ENCODE data around the gene AK5.
"Not testable (repeated sequence)": the region's sequence is repeated elsewhere in the genome, so short reads cannot be mapped to it uniquely, and the experiment has no call there.

Gene AK5

GRCh38 chr1:77475641-77476040, 193.8 kb downstream of the AK5 start:
- Mint-ChIP-seq H3K36me3 (no peaks in the 10 kb centered on the region), H3K27me3 (peaks cover 18% of the 10 kb centered on the region), H3K27ac (no peak overlapping the region), H3K4me1 (no peaks in the 10 kb centered on the region), H3K9me3 (peaks cover 1% of the 10 kb centered on the region), H3K4me3 (no peak overlapping the region)
- no peak for ATAC-seq (ENCODE audit: low read depth)
- no peak for DNase-seq (ENCODE audit: low spot score in 2 of 2)

- H3K4me3 Mint-ChIP-seq, result no peak overlapping the region
- no peaks in the 10 kb centered on the region for H3K36me3 Mint-ChIP-seq
- DNase-seq (ENCODE audit: low spot score in 2 of 2) (no peak), ATAC-seq (ENCODE audit: low read depth) (no peak)
- H3K27ac Mint-ChIP-seq, result no peak overlapping the region
- H3K4me1 Mint-ChIP-seq, result no peaks in the 10 kb centered on the region
- H3K27me3 Mint-ChIP-seq, result peaks cover 20% of the 10 kb centered on the region
- H3K9me3 Mint-ChIP-seq, result peaks cover 1% of the 10 kb centered on the region
These were observed 194.7 kb downstream of the AK5 start for GRCh38 chr1:77476475-77476874.

- Mint-ChIP-seq H3K9me3 (no peaks in the 10 kb centered on the region), H3K27me3 (peaks cover 5% of the 10 kb centered on the region), H3K4me1 (no peaks in the 10 kb centered on the region), H3K27ac (no peak overlapping the region), H3K36me3 (no peaks in the 10 kb centered on the region), H3K4me3 (no peak overlapping the region)
- ATAC-seq (ENCODE audit: low read depth) (no peak), DNase-seq (ENCODE audit: low spot score in 2 of 2) (no peak)
These were observed 202.5 kb downstream of the AK5 start for GRCh38 chr1:77484334-77484733.

GRCh38 chr1:77484926-77485325, 203.1 kb downstream of the AK5 start:
- ATAC-seq (ENCODE audit: low read depth) (no peak), DNase-seq (ENCODE audit: low spot score in 2 of 2) (no peak)
- no peaks in the 10 kb centered on the region for H3K4me1 Mint-ChIP-seq
- peaks cover 5% of the 10 kb centered on the region for H3K27me3 Mint-ChIP-seq
- H3K27ac Mint-ChIP-seq, result no peak overlapping the region
- H3K36me3 Mint-ChIP-seq, result no peaks in the 10 kb centered on the region
- no peaks in the 10 kb centered on the region for H3K9me3 Mint-ChIP-seq
- H3K4me3 Mint-ChIP-seq, result no peak overlapping the region

GRCh38 chr1:77487631-77488030, 205.8 kb downstream of the AK5 start:
- ATAC-seq (ENCODE audit: low read depth), result no peak
- peaks cover 3% of the 10 kb centered on the region for H3K27me3 Mint-ChIP-seq
- H3K4me1 Mint-ChIP-seq, result no peaks in the 10 kb centered on the region
- H3K27ac Mint-ChIP-seq, result no peak overlapping the region
- H3K36me3 Mint-ChIP-seq, result no peaks in the 10 kb centered on the region
- no peak overlapping the region for H3K4me3 Mint-ChIP-seq
- no peaks in the 10 kb centered on the region for H3K9me3 Mint-ChIP-seq
- no peak for DNase-seq (ENCODE audit: low spot score in 2 of 2)

GRCh38 chr1:77489910-77490309, 208.1 kb downstream of the AK5 start:
- H3K27ac Mint-ChIP-seq, result no peak overlapping the region

GRCh38 chr1:77494026-77494425, 212.2 kb downstream of the AK5 start:
- Mint-ChIP-seq H3K36me3 (no peaks in the 10 kb centered on the region), H3K4me1 (no peaks in the 10 kb centered on the region)
- DNase-seq (ENCODE audit: low spot score in 2 of 2), result no peak

More at GRCh38 chr1:77489910-77490309, 208.1 kb downstream of the AK5 start:
- H3K9me3 Mint-ChIP-seq, result no peaks in the 10 kb centered on the region
- H3K36me3 Mint-ChIP-seq, result no peaks in the 10 kb centered on the region
- H3K4me3 Mint-ChIP-seq, result no peak overlapping the region
- H3K27me3 Mint-ChIP-seq, result peaks cover 3% of the 10 kb centered on the region
- DNase-seq (ENCODE audit: low spot score in 2 of 2), result no peak
- ATAC-seq (ENCODE audit: low read depth), result no peak
- no peaks in the 10 kb centered on the region for H3K4me1 Mint-ChIP-seq

GRCh38 chr1:77498918-77499317, 217.1 kb downstream of the AK5 start:
- ATAC-seq (ENCODE audit: low read depth), result no peak
- H3K27me3 Mint-ChIP-seq, result peaks cover 12% of the 10 kb centered on the region
- H3K27ac Mint-ChIP-seq, result no peak overlapping the region
- H3K4me1 Mint-ChIP-seq, result no peaks in the 10 kb centered on the region
- no peaks in the 10 kb centered on the region for H3K36me3 Mint-ChIP-seq
- no peak for DNase-seq (ENCODE audit: low spot score in 2 of 2)
- no peak overlapping the region for H3K4me3 Mint-ChIP-seq
- H3K9me3 Mint-ChIP-seq, result peaks cover 3% of the 10 kb centered on the region

More at GRCh38 chr1:77494026-77494425, 212.2 kb downstream of the AK5 start:
- Mint-ChIP-seq H3K27me3 (peaks cover 11% of the 10 kb centered on the region), H3K9me3 (peaks cover 3% of the 10 kb centered on the region), H3K27ac (no peak overlapping the region), H3K4me3 (no peak overlapping the region)
- no peak for ATAC-seq (ENCODE audit: low read depth)

GRCh38 chr1:77499466-77499865, 217.6 kb downstream of the AK5 start:
- no peak overlapping the region for H3K27ac Mint-ChIP-seq
- H3K27me3 Mint-ChIP-seq, result peaks cover 12% of the 10 kb centered on the region
- H3K4me1 Mint-ChIP-seq, result no peaks in the 10 kb centered on the region
- DNase-seq (ENCODE audit: low spot score in 2 of 2) (no peak), ATAC-seq (ENCODE audit: low read depth) (no peak)
- peaks cover 3% of the 10 kb centered on the region for H3K9me3 Mint-ChIP-seq
- no peaks in the 10 kb centered on the region for H3K36me3 Mint-ChIP-seq
- no peak overlapping the region for H3K4me3 Mint-ChIP-seq

GRCh38 chr1:77504986-77505385, 223.2 kb downstream of the AK5 start:
- H3K27ac Mint-ChIP-seq, result no peak overlapping the region
- peaks cover 8% of the 10 kb centered on the region for H3K27me3 Mint-ChIP-seq
- no peaks in the 10 kb centered on the region for H3K36me3 Mint-ChIP-seq
- ATAC-seq (ENCODE audit: low read depth) (no peak), DNase-seq (ENCODE audit: low spot score in 2 of 2) (no peak)
- no peak overlapping the region for H3K4me3 Mint-ChIP-seq
- no peaks in the 10 kb centered on the region for H3K9me3 Mint-ChIP-seq
- H3K4me1 Mint-ChIP-seq, result no peaks in the 10 kb centered on the region

- ATAC-seq (ENCODE audit: low read depth) (no peak), DNase-seq (ENCODE audit: low spot score in 2 of 2) (no peak)
- peaks cover 6% of the 10 kb centered on the region for H3K27me3 Mint-ChIP-seq
- no peaks in the 10 kb centered on the region for H3K4me1 Mint-ChIP-seq
- no peaks in the 10 kb centered on the region for H3K36me3 Mint-ChIP-seq
- H3K9me3 Mint-ChIP-seq, result no peaks in the 10 kb centered on the region
- H3K4me3 Mint-ChIP-seq, result no peak overlapping the region
- no peak overlapping the region for H3K27ac Mint-ChIP-seq
These were observed 225.0 kb downstream of the AK5 start for GRCh38 chr1:77506771-77507170.

- Mint-ChIP-seq H3K36me3 (no peaks in the 10 kb centered on the region), H3K27me3 (peaks cover 10% of the 10 kb centered on the region), H3K4me3 (no peak overlapping the region), H3K9me3 (no peaks in the 10 kb centered on the region), H3K4me1 (no peaks in the 10 kb centered on the region), H3K27ac (no peak overlapping the region)
- ATAC-seq (ENCODE audit: low read depth) (no peak), DNase-seq (ENCODE audit: low spot score in 2 of 2) (no peak)
These were observed 227.3 kb downstream of the AK5 start for GRCh38 chr1:77509051-77509492.

GRCh38 chr1:77509898-77510297, 228.1 kb downstream of the AK5 start:
- no peaks in the 10 kb centered on the region for H3K36me3 Mint-ChIP-seq

GRCh38 chr1:77511440-77511840, 229.6 kb downstream of the AK5 start:
- DNase-seq (ENCODE audit: low spot score in 2 of 2) (no peak), ATAC-seq (ENCODE audit: low read depth) (no peak)
- H3K27me3 Mint-ChIP-seq, result peaks cover 12% of the 10 kb centered on the region
- H3K4me1 Mint-ChIP-seq, result no peaks in the 10 kb centered on the region
- H3K4me3 Mint-ChIP-seq, result no peak overlapping the region
- H3K9me3 Mint-ChIP-seq, result no peaks in the 10 kb centered on the region
- H3K27ac Mint-ChIP-seq, result no peak overlapping the region
- no peaks in the 10 kb centered on the region for H3K36me3 Mint-ChIP-seq

More at GRCh38 chr1:77509898-77510297, 228.1 kb downstream of the AK5 start:
- Mint-ChIP-seq H3K27ac (no peak overlapping the region), H3K9me3 (no peaks in the 10 kb centered on the region), H3K4me3 (no peak overlapping the region), H3K4me1 (no peaks in the 10 kb centered on the region), H3K27me3 (peaks cover 8% of the 10 kb centered on the region)
- ATAC-seq (ENCODE audit: low read depth) (no peak), DNase-seq (ENCODE audit: low spot score in 2 of 2) (no peak)

- H3K9me3 Mint-ChIP-seq; ATAC-seq (ENCODE audit: low read depth); H3K27ac Mint-ChIP-seq; DNase-seq (ENCODE audit: low spot score in 2 of 2); H3K36me3 Mint-ChIP-seq; H3K4me1 Mint-ChIP-seq; H3K4me3 Mint-ChIP-seq: not testable (repeated sequence)
- H3K27me3 Mint-ChIP-seq, result peaks cover 13% of the 10 kb centered on the region
These were observed 230.8 kb downstream of the AK5 start for GRCh38 chr1:77512650-77513049.

All from memory B cell (primary cell).